BLaER1 treated with 17β-estradiol and CSF1 and Interleukin-3, amounts not matched to agents 10 nM and 100 nM (cell line): ENCODE data around the gene CCDC102B.
A peak's percentile ranks its signal among the peaks of the same experiment; 100 is the strongest.

ENCODE experiments used
- H3K27ac ChIP-seq, 11 experiments: shearing (Covaris generic); formaldehyde crosslinking; 2 replicates each; pipeline ENCODE4 v1.8.1; 2022
- H3K27me3 ChIP-seq, 11 experiments: shearing (Covaris generic); formaldehyde crosslinking; 2 replicates each; pipeline ENCODE4 v1.8.1; 2022
- H3K36me3 ChIP-seq, 11 experiments: shearing (Covaris generic); formaldehyde crosslinking; 2 replicates each; pipeline ENCODE4 v1.8.1; 2022
- H3K4me1 ChIP-seq, 10 experiments: shearing (Covaris generic); formaldehyde crosslinking; 2 replicates each; pipeline ENCODE4 v1.8.1; 2022
- H3K4me2 ChIP-seq, 11 experiments: shearing (Covaris generic); formaldehyde crosslinking; 2 replicates each; pipeline ENCODE4 v1.8.1; 2022
- H3K4me3 ChIP-seq, 10 experiments: shearing (Covaris generic); formaldehyde crosslinking; 2 replicates each; pipeline ENCODE4 v1.8.1; 2022
- H3K9ac ChIP-seq, 11 experiments: shearing (Covaris generic); formaldehyde crosslinking; 2 replicates each; pipeline ENCODE4 v1.8.1; 2022
- H3K9me3 ChIP-seq, 11 experiments: shearing (Covaris generic); formaldehyde crosslinking; replicated peaks in 1 of 11; 2 replicates each; pipeline ENCODE4 v1.8.1; 2022
- H4K20me1 ChIP-seq, 11 experiments: shearing (Covaris generic); formaldehyde crosslinking; 2 replicates each; pipeline ENCODE4 v1.8.1; 2022
- Cebpa-rat ChIP-seq, 11 experiments: shearing (Covaris generic); IDR thresholded peaks; 2 replicates each; pipeline ENCODE4 v1.8.1; 2022

CCDC102B gene

GRCh38 chr18:68803356-68803755, 5.5 kb downstream of the CCDC102B start:
- H3K27me3 ChIP-seq: no peaks in the 10 kb centered on the region
- H3K4me1 ChIP-seq: peaks cover 0 to 2% (median under 1%) of the 10 kb centered on the region in 10 experiments; a peak in 8 of 20 replicates
- H4K20me1 ChIP-seq: no peaks in the 10 kb centered on the region
- no peak overlapping the region for H3K27ac ChIP-seq
- H3K4me3 ChIP-seq: no peak overlapping the region
- no peaks in the 10 kb centered on the region for H3K36me3 ChIP-seq
- no peak overlapping the region for H3K4me2 ChIP-seq
- H3K9me3 ChIP-seq: no peaks in the 10 kb centered on the region
- no peak for TF ChIP-seq Cebpa-rat (IDR thresholded peaks at IDR 0.05)
- H3K9ac ChIP-seq: no peak overlapping the region

DNA sequence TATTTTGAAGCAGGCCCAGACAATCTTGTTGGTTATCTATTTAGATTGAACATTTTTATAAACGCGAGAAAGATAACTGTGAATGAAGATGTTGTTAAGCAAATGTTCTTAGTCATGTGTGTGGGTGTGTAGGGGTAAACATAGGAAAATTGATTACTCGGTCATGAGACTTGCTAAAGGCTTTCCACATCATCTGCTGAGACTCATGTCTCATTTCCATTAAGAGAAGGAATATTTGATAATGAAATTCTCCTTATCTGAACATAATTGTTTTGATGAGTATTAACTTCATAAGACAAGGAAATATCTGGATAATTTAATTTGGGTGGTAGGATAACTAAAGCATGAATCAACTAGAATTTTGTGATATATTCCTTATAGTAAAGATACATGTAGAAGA, 19.7 kb downstream of the CCDC102B start:
- no peaks in the 10 kb centered on the region for H4K20me1 ChIP-seq
- H3K9me3 ChIP-seq: no peaks in the 10 kb centered on the region
- no peak overlapping the region for H3K4me3 ChIP-seq
- no peaks in the 10 kb centered on the region for H3K27me3 ChIP-seq
- H3K4me1 ChIP-seq: peaks cover 0 to 6% (median 2%) of the 10 kb centered on the region in 10 experiments; a peak in 3 of 20 replicates
- 0 out of 22 replicates have a peak overlapping the region, but pooled peaks of 1 of the 11 experiments have one; percentile 11 for H3K4me2 ChIP-seq
- H3K9ac ChIP-seq: no peak overlapping the region
- TF ChIP-seq Cebpa-rat (IDR thresholded peaks at IDR 0.05): no peak
- no peak overlapping the region for H3K27ac ChIP-seq
- no peaks in the 10 kb centered on the region for H3K36me3 ChIP-seq

DNA sequence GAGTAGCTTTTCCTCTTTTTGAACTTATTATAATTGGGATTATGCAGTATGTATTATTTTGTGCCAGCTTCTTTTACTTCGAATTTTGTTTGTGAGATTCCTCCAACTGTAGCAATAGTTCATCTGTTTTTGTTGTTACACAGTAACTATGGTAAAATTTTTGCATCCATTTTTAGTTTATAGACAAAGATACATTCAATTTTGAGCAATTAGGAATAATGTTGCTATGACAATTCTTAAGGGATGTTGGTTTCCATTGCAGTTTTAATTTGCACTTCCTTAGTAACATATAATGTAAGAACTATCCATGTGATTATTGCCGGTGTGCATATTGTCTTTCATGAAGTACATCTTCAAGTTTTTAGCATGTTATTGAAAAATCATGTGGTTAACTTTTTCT, 20.7 kb downstream of the CCDC102B start:
- Histone ChIP-seq H3K9me3 (peaks cover 0 to 6% (median 0%) of the 10 kb centered on the region in 11 experiments; a peak in 3 of 22 replicates), H3K9ac (no peak overlapping the region), H3K36me3 (no peaks in the 10 kb centered on the region), H3K4me3 (no peak overlapping the region), H3K4me2 (no peak overlapping the region), H3K4me1 (peaks cover 0 to 6% (median 2%) of the 10 kb centered on the region in 10 experiments; a peak in 3 of 20 replicates), H3K27ac (no peak overlapping the region), H3K27me3 (no peaks in the 10 kb centered on the region), H4K20me1 (no peaks in the 10 kb centered on the region)
- TF ChIP-seq Cebpa-rat (IDR thresholded peaks at IDR 0.05): no peak

DNA sequence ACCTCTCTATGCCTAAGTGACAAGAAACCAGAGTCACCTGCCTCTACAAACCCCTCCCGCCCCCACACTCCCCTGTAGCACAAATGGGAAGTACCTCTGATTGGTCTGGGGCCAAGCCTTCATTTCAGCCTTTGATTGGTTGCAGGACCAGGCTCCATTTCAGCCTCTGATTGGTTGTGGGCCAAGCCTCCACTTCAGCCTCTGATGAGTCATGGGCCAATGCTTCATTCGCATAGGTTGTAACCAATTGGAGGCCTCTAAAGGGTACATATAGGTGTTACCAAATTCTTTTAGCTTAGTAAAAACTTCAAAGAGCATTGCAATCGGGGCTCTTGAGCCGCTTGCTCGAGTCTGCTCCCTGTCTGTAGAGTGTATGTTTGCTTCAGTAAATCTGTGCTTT, 25.0 kb downstream of the CCDC102B start:
- Histone ChIP-seq H3K4me2 (no peak overlapping the region), H4K20me1 (no peaks in the 10 kb centered on the region), H3K9me3 (peaks cover 0 to 6% (median 0%) of the 10 kb centered on the region in 11 experiments; a peak in 3 of 22 replicates), H3K27ac (no peak overlapping the region), H3K4me3 (no peak overlapping the region), H3K4me1 (peaks cover 0 to 5% (median 0%) of the 10 kb centered on the region in 10 experiments; a peak in 2 of 20 replicates), H3K36me3 (no peaks in the 10 kb centered on the region), H3K27me3 (no peaks in the 10 kb centered on the region), H3K9ac (no peak overlapping the region)
- no peak for TF ChIP-seq Cebpa-rat (IDR thresholded peaks at IDR 0.05)

DNA sequence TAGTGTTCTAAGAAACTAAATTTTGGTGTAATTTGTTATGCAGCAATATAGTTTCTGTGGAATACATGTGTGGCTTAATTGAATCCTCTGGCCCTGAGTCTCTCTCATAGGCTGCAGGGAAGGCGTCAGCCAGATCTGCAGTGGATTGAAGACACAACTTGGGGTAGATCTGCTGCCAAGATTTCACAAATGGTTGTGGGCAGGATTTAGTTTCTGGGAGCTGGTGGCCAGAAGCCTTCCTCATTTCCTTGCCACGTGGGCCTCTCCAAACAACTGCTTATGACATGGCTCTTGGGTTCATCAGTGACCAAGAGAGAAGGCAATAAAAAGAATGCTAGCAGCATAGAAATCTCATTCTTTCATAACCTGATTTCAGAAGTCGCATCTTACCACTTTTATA, 28.2 kb downstream of the CCDC102B start:
- Histone ChIP-seq H3K27ac (no peak overlapping the region), H3K36me3 (no peaks in the 10 kb centered on the region), H3K4me3 (no peak overlapping the region), H3K9me3 (peaks cover 0 to 6% (median 0%) of the 10 kb centered on the region in 11 experiments; a peak in 3 of 22 replicates), H3K27me3 (no peaks in the 10 kb centered on the region), H4K20me1 (no peaks in the 10 kb centered on the region), H3K4me2 (no peak overlapping the region), H3K9ac (no peak overlapping the region), H3K4me1 (0 out of 20 replicates have a peak, but pooled peaks cover 0 to 4% (median 0%) of the 10 kb centered on the region in 10 experiments)
- TF ChIP-seq Cebpa-rat (IDR thresholded peaks at IDR 0.05): no peak

GRCh38 chr18:68830256-68831045, 32.6 kb downstream of the CCDC102B start:
- no peak overlapping the region for H3K4me2 ChIP-seq
- no peak overlapping the region for H3K27ac ChIP-seq
- no peaks in the 10 kb centered on the region for H3K9me3 ChIP-seq
- TF ChIP-seq Cebpa-rat (IDR thresholded peaks at IDR 0.05): no peak
- no peaks in the 10 kb centered on the region for H4K20me1 ChIP-seq
- H3K4me1 ChIP-seq: 0 out of 20 replicates have a peak, but pooled peaks cover 0 to 4% (median 0%) of the 10 kb centered on the region in 10 experiments
- H3K27me3 ChIP-seq: no peaks in the 10 kb centered on the region
- no peak overlapping the region for H3K9ac ChIP-seq
- no peaks in the 10 kb centered on the region for H3K36me3 ChIP-seq
- no peak overlapping the region for H3K4me3 ChIP-seq

- H3K4me2 ChIP-seq: no peak overlapping the region
- H4K20me1 ChIP-seq: no peaks in the 10 kb centered on the region
- H3K4me1 ChIP-seq: peaks cover 0 to 21% (median 1%) of the 10 kb centered on the region in 10 experiments; a peak in 9 of 20 replicates
- TF ChIP-seq Cebpa-rat (IDR thresholded peaks at IDR 0.05): no peak
- H3K4me3 ChIP-seq: no peak overlapping the region
- H3K9ac ChIP-seq: no peak overlapping the region
- H3K9me3 ChIP-seq: no peaks in the 10 kb centered on the region
- H3K27me3 ChIP-seq: no peaks in the 10 kb centered on the region
- H3K36me3 ChIP-seq: no peaks in the 10 kb centered on the region
- H3K27ac ChIP-seq: no peak overlapping the region
Measured at GRCh38 chr18:68833756-68834155, 35.9 kb downstream of the CCDC102B start.

- Histone ChIP-seq H3K9ac (peak overlapping the region in 1 of 11 experiments; percentile 50; a peak in 1 of 22 replicates), H3K27me3 (no peaks in the 10 kb centered on the region), H3K36me3 (no peaks in the 10 kb centered on the region), H3K4me1 (peaks cover 0 to 62% (median 8%) of the 10 kb centered on the region in 10 experiments; a peak in 11 of 20 replicates), H3K27ac (peak overlapping the region in 5 of 11 experiments; percentile 39 to 79 (median 62); a peak in 9 of 22 replicates), H3K9me3 (no peaks in the 10 kb centered on the region), H3K4me3 (no peak overlapping the region), H4K20me1 (no peaks in the 10 kb centered on the region), H3K4me2 (peak overlapping the region in 4 of 11 experiments; percentile 41 to 96 (median 75); a peak in 7 of 22 replicates)
- TF ChIP-seq Cebpa-rat (IDR thresholded peaks at IDR 0.05): no peak
Measured at GRCh38 chr18:68837665-68838451, 40.0 kb downstream of the CCDC102B start.

DNA sequence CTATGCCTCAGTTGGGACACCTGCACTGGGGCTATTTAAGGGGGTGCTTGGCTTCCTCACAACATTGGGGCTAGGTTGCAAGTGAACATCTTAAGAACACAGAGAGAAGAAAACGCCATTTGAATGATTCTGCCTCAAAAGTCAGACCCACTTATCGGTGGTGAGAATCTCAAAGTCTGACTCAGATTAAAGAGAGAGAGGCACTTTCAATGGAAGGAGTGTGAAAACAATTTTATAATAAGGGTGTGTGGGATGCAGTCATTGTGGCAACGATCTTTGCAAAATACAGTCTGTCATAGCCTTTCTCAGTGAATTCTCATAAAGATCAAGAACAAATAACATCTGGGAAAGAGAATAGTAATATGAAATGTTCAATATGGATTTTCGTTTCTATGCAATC, 41.8 kb downstream of the CCDC102B start:
- H3K4me3 ChIP-seq: no peak overlapping the region
- no peaks in the 10 kb centered on the region for H3K27me3 ChIP-seq
- H3K27ac ChIP-seq: no peak overlapping the region
- no peaks in the 10 kb centered on the region for H3K9me3 ChIP-seq
- no peaks in the 10 kb centered on the region for H3K36me3 ChIP-seq
- peaks cover 0 to 63% (median 8%) of the 10 kb centered on the region in 10 experiments; a peak in 11 of 20 replicates for H3K4me1 ChIP-seq
- no peak overlapping the region for H3K9ac ChIP-seq
- TF ChIP-seq Cebpa-rat (IDR thresholded peaks at IDR 0.05): no peak
- peak overlapping the region in 4 of 11 experiments; percentile 2 to 96 (median 75); a peak in 6 of 22 replicates for H3K4me2 ChIP-seq
- no peaks in the 10 kb centered on the region for H4K20me1 ChIP-seq
